Endometrium (tissue), 2 donors: ENCODE results near the gene HEXA.

ENCODE experiments used
- FAIRE-seq: peaks from 2 replicates; lab custom pipeline; 2012; peaks lifted over from hg19 to GRCh38; lab: Jason Lieb, UNC
- donor health status: control.
- donor health status: control.

HEXA gene

GRCh38 chr15:72319360-72319984 lies 56.3 kb downstream of the HEXA start:
- no peak for FAIRE-seq

- no peak for FAIRE-seq
These were observed 57.3 kb downstream of the HEXA start for GRCh38 chr15:72318408-72318942.

- FAIRE-seq, result no peak
These were observed 60.0 kb downstream of the HEXA start for GRCh38 chr15:72315706-72316370.

GRCh38 chr15:72313881-72314280 lies 61.9 kb downstream of the HEXA start:
- FAIRE-seq, result no peak

DNA sequence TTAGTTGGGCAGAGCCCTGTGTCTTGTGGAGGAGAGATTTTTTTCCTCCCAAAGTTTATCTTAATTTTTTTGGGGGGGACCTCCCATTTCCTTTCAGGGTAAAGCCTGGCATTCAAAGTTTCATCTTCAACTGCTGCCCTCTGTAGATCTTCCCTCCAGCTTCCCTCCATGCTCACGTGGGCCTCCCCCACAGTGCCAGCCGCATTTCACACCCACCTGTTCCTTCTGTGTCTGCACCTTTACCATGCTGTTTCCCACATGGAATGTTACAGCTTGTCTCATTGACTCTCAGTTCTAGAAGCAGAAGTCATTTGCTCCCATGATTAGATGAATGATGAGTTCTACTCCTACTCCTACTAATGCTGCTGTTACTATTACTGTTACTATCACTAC lies 62.4 kb downstream of the HEXA start:
- FAIRE-seq, result no peak

GRCh38 chr15:72312605-72313447 lies 63.0 kb downstream of the HEXA start:
- no peak for FAIRE-seq

GRCh38 chr15:72307026-72307425 lies 68.8 kb downstream of the HEXA start:
- no peak for FAIRE-seq

DNA sequence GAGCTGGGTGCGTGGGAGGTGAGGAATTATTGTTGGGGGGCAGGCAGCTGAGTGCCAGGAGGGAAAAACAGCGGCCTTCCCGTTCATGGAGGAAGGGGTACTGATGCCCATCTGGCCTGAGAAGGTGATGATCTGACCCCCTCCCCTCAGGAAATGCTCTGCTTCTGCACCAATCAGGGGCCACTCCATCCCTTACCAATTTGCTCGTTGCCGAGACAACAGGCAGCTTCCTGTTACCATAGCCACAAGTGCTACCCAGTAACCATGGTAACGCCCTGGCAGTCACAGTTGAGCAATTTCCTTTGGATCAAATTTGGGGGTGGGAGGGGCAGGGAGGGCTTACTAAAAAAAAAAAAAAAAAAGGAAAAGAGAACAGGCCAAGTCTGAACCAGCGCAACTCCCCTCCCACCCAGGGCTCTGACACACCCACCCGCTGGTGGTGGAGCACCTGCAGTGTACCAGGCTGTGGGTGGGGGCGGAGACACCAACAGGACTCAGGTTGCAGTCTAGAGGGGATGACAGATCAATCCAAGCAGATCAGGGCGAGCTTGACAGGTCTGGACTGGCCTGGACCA lies 69.5 kb downstream of the HEXA start:
- FAIRE-seq, result no peak

GRCh38 chr15:72304596-72304995 lies 71.2 kb downstream of the HEXA start:
- FAIRE-seq, result no peak

- FAIRE-seq, result no peak
These were observed 72.9 kb downstream of the HEXA start for GRCh38 chr15:72302955-72303354.
